Activated CD8-positive, alpha-beta T cell treated with anti-CD3 and anti-CD28 coated beads, Interleukin-2, amount 10 ng/mL, durations not matched to agents 7 days and 5 days (primary cell): ENCODE measurements around the gene SMYD3. TPM values are rescaled to one million over a fixed set of nuclear protein-coding genes. Genes with fewer than 3 reads are reported as not detected.
"Not testable (repeated sequence)": the region's sequence is repeated elsewhere in the genome, so short reads cannot be mapped to it uniquely, and the experiment has no call there.

Experiments used
- ATAC-seq: fragments of 150-1000 bp; cut with Tn5 transposase; one replicate; pipeline ENCODE4 v1.10.0; 2021; ENCODE audit warnings: moderate library complexity
- CTCF ChIA-PET: fragments of 350-600 bp; sonication (Branson Sonifier 250); formaldehyde crosslinking; loops from one replicate; lab custom pipeline; 2021; ENCODE audit warnings: antibody characterized with exemption; lab: Charles Lee
- POLR2A ChIA-PET: fragments of 350-600 bp; sonication (Branson Sonifier 250); formaldehyde crosslinking; loops from one replicate; lab custom pipeline; 2021; ENCODE audit warnings: antibody characterized with exemption; lab: Charles Lee
- DNase-seq: peaks from one replicate; pipeline ENCODE4 v3.0.0-alpha.2; 2020
- H3K27ac Mint-ChIP-seq: one replicate; pipeline ENCODE4 v1.8.0; 2021; ENCODE audit warnings: mild to moderate bottlenecking, mixed read lengths
- H3K27me3 Mint-ChIP-seq: one replicate; pipeline ENCODE4 v1.8.0; 2021; ENCODE audit warnings: low read depth, mixed read lengths
- H3K36me3 Mint-ChIP-seq: one replicate; pipeline ENCODE4 v1.8.0; 2021; ENCODE audit warnings: low read depth, mixed read lengths
- H3K4me1 Mint-ChIP-seq: one replicate; pipeline ENCODE4 v1.8.0; 2021; ENCODE audit warnings: low read depth, mixed read lengths
- H3K4me3 Mint-ChIP-seq: one replicate; pipeline ENCODE4 v1.8.0; 2021; ENCODE audit warnings: mild to moderate bottlenecking, mixed read lengths
- H3K9me3 Mint-ChIP-seq: one replicate; pipeline ENCODE4 v1.8.0; 2022; ENCODE audit warnings: mixed read lengths; ENCODE audit not compliant: insufficient read depth
- total RNA-seq, 2 experiments: library from RNA; stranded (reverse); gene quantifications; one replicate each; pipeline ENCODE4 v1.2.3, GENCODE V29; 2021

The SMYD3 gene
- total RNA-seq, 2 experiments from 2014 or later: 22.7 to 23.2 TPM

- POLR2A ChIA-PET: no interaction called here
- CTCF ChIA-PET: no interaction called here
- Mint-ChIP-seq H3K36me3 (peaks cover 23% of the 10 kb centered on the region), H3K4me3 (no peak overlapping the region), H3K4me1 (peaks cover 13% of the 10 kb centered on the region), H3K27ac (no peak overlapping the region), H3K27me3 (no peaks in the 10 kb centered on the region), H3K9me3 (no peaks in the 10 kb centered on the region)
- ATAC-seq (no peak), DNase-seq (no peak)
These were observed 173.2 kb downstream of the SMYD3 start for GRCh38 chr1:246333855-246334254.

- Mint-ChIP-seq H3K27me3 (no peaks in the 10 kb centered on the region), H3K9me3 (no peaks in the 10 kb centered on the region), H3K27ac (no peak overlapping the region), H3K4me3 (no peak overlapping the region), H3K36me3 (peaks cover 31% of the 10 kb centered on the region), H3K4me1 (peaks cover 11% of the 10 kb centered on the region)
- DNase-seq (no peak), ATAC-seq (no peak)
- POLR2A ChIA-PET: no interaction called here
- CTCF ChIA-PET: no interaction called here
These were observed 175.0 kb downstream of the SMYD3 start for GRCh38 chr1:246332078-246332477.

DNA sequence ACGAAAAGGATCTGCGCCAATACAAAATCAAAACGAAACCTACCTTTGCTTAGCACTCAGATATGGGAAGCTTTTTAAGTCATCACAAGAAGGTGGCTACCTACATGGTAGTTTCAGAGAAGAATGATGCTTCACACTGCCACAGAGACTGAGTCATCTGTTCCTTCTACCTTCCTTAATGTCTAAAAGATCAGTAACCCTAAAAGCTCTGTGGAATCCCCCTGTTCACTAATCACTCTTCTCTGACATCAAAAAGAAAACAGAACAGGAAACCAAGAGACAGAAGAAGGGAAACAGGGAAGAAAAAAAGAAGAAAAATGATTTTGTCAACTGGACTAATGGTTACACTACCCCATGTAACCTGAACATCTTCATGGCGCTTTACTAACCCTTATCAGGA is 177.2 kb downstream of the SMYD3 start:
- Mint-ChIP-seq H3K4me3 (no peak overlapping the region), H3K4me1 (peaks cover 11% of the 10 kb centered on the region)
- peak; percentile 25 for DNase-seq

GRCh38 chr1:246329292-246329691 is 177.8 kb downstream of the SMYD3 start:
- H3K9me3 Mint-ChIP-seq, ATAC-seq, H3K27ac Mint-ChIP-seq, DNase-seq, CTCF ChIA-PET, POLR2A ChIA-PET, H3K27me3 Mint-ChIP-seq, H3K4me3 Mint-ChIP-seq: not testable (repeated sequence)
- H3K4me1 Mint-ChIP-seq: peaks cover 11% of the 10 kb centered on the region
- peaks cover 27% of the 10 kb centered on the region for H3K36me3 Mint-ChIP-seq

More for the DNA sequence above, 177.2 kb downstream of the SMYD3 start:
- Mint-ChIP-seq H3K27me3 (no peaks in the 10 kb centered on the region), H3K9me3 (no peaks in the 10 kb centered on the region), H3K27ac (peak overlapping the region; percentile 9), H3K36me3 (peaks cover 27% of the 10 kb centered on the region)
- ChIA-PET CTCF (no interaction called here), POLR2A (no interaction called here)
- peak; percentile 81 for ATAC-seq

DNA sequence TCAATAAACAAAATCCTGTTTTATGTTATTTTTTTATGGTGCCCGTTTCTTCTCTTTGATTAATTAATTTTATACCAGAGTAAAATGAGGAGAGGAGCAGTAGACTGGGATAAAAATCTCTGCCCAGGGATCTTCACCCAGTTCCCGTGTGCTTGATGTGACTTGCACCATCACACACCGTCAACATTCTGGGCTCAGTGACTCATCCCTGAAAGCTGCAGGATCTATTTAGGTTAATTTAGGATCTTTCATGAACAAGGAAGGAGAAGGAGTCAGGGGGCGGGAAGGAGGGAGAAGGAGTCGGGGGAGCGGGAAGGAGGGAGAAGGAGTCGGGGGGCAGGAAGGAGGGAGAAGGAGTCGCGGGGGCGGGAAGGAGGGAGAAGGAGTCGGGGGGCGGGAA is 182.4 kb downstream of the SMYD3 start:
- ChIA-PET POLR2A (no interaction called here), CTCF (no interaction called here)
- Mint-ChIP-seq H3K27ac (no peak overlapping the region), H3K27me3 (no peaks in the 10 kb centered on the region), H3K4me3 (no peak overlapping the region), H3K36me3 (peaks cover 12% of the 10 kb centered on the region), H3K9me3 (no peaks in the 10 kb centered on the region), H3K4me1 (peaks cover 1% of the 10 kb centered on the region)
- no peak for ATAC-seq
- DNase-seq: no peak

- not testable (repeated sequence) for H3K4me3 Mint-ChIP-seq, ATAC-seq
- peaks cover 11% of the 10 kb centered on the region for H3K36me3 Mint-ChIP-seq
These were observed 183.0 kb downstream of the SMYD3 start for GRCh38 chr1:246324033-246324432.

GRCh38 chr1:246320286-246320685 is 186.8 kb downstream of the SMYD3 start:
- H3K27me3 Mint-ChIP-seq: no peaks in the 10 kb centered on the region
- H3K36me3 Mint-ChIP-seq: peaks cover 4% of the 10 kb centered on the region
- H3K4me3 Mint-ChIP-seq: no peak overlapping the region
- no peaks in the 10 kb centered on the region for H3K4me1 Mint-ChIP-seq
- no peaks in the 10 kb centered on the region for H3K9me3 Mint-ChIP-seq
- H3K27ac Mint-ChIP-seq: no peak overlapping the region
- DNase-seq: no peak
- CTCF ChIA-PET: no interaction called here
- ATAC-seq: no peak
- POLR2A ChIA-PET: no interaction called here

More at GRCh38 chr1:246324033-246324432, 183.0 kb downstream of the SMYD3 start:
- CTCF ChIA-PET, DNase-seq, H3K9me3 Mint-ChIP-seq, H3K4me1 Mint-ChIP-seq, H3K27ac Mint-ChIP-seq, H3K27me3 Mint-ChIP-seq, POLR2A ChIA-PET: not testable (repeated sequence)

GRCh38 chr1:246319083-246319714 is 187.9 kb downstream of the SMYD3 start:
- peaks cover 4% of the 10 kb centered on the region for H3K36me3 Mint-ChIP-seq
- H3K27me3 Mint-ChIP-seq: no peaks in the 10 kb centered on the region
- no peak overlapping the region for H3K27ac Mint-ChIP-seq
- CTCF ChIA-PET: no interaction called here
- no peak for ATAC-seq
- no peak for DNase-seq
- H3K9me3 Mint-ChIP-seq: no peaks in the 10 kb centered on the region
- no peaks in the 10 kb centered on the region for H3K4me1 Mint-ChIP-seq
- POLR2A ChIA-PET: no interaction called here
- no peak overlapping the region for H3K4me3 Mint-ChIP-seq

DNA sequence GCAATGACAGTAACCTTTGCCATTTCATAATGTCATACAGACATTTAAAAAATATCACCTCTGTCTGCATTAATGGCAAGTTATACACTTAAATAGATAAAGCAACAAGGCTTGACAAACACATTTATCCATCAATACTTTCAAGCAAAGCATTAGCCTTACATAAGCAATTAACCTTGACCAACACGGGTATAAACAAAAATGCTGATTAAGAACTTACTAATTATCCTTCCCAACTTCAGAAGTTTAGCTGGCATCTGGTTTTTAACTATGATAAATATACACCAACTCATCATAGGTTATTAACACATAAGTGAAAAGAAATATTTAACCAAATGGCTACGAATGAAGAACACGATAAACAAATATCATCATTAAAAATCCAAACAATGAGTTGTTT is 188.5 kb downstream of the SMYD3 start:
- no peak for DNase-seq
- CTCF ChIA-PET: no interaction called here
- Mint-ChIP-seq H3K4me3 (no peak overlapping the region), H3K36me3 (peaks cover 4% of the 10 kb centered on the region), H3K27ac (no peak overlapping the region), H3K9me3 (no peaks in the 10 kb centered on the region), H3K27me3 (no peaks in the 10 kb centered on the region), H3K4me1 (no peaks in the 10 kb centered on the region)
- POLR2A ChIA-PET: no interaction called here
- ATAC-seq: no peak

- Mint-ChIP-seq H3K9me3 (no peaks in the 10 kb centered on the region), H3K27ac (no peak overlapping the region), H3K36me3 (peaks cover 1% of the 10 kb centered on the region), H3K4me1 (no peaks in the 10 kb centered on the region), H3K27me3 (no peaks in the 10 kb centered on the region), H3K4me3 (no peak overlapping the region)
- CTCF ChIA-PET: no interaction called here
- POLR2A ChIA-PET: no interaction called here
- DNase-seq: no peak
- ATAC-seq: no peak
These were observed 189.1 kb downstream of the SMYD3 start for GRCh38 chr1:246318036-246318359.

- no peak for ATAC-seq
- Mint-ChIP-seq H3K36me3 (no peaks in the 10 kb centered on the region), H3K27ac (no peak overlapping the region), H3K4me3 (no peak overlapping the region), H3K4me1 (no peaks in the 10 kb centered on the region), H3K9me3 (no peaks in the 10 kb centered on the region), H3K27me3 (no peaks in the 10 kb centered on the region)
- ChIA-PET CTCF (no interaction called here), POLR2A (no interaction called here)
- no peak for DNase-seq
These were observed 189.6 kb downstream of the SMYD3 start for GRCh38 chr1:246317332-246318035.

GRCh38 chr1:246311461-246311860 is 195.6 kb downstream of the SMYD3 start:
- POLR2A ChIA-PET: no interaction called here
- DNase-seq (no peak), ATAC-seq (no peak)
- H3K9me3 Mint-ChIP-seq: no peaks in the 10 kb centered on the region
- no peak overlapping the region for H3K27ac Mint-ChIP-seq
- CTCF ChIA-PET: no interaction called here
- no peaks in the 10 kb centered on the region for H3K36me3 Mint-ChIP-seq
- H3K27me3 Mint-ChIP-seq: no peaks in the 10 kb centered on the region
- no peak overlapping the region for H3K4me3 Mint-ChIP-seq
- H3K4me1 Mint-ChIP-seq: no peaks in the 10 kb centered on the region
